Heart left ventricle (tissue), 13 donors: ENCODE results near the gene EID3.

Experiments
- POLR2A ChIP-seq, 2 donors: fragments of 450-650 bp; IDR thresholded peaks; one replicate each; pipeline ENCODE4 v1.6.1; 2017; ENCODE audit warnings: antibody characterized with exemption in 2 of 2, mild to moderate bottlenecking in 2 of 2, moderate library complexity in 2 of 2
- TF ChIP-seq, protein P1 (sequence below), 12 donors: fragments of 200-600 bp; sonication (generic) in 4 of 12; IDR thresholded peaks; one replicate each; pipeline versions ENCODE4 v1.5.0 to v1.8.0; 2018 to 2022; ENCODE audit warnings: antibody characterized with exemption in 12 of 12, mild to moderate bottlenecking in 5 of 12
- donor health status: ischemic (EF 13 %, LVEDD 7.1; RV severe dilation, severe dysfunction).
- donor health status: DM: no; HTN: yes; CAD: no.
- donor health status: DM: no; HTN: no; CAD: no.
- donor health status: ischemic (EF 25% LVEDD 6.9; RV normal size, moderate dysfunction).
- donor health status: ischemic (EF 25% LVEDD 5.7; RV mildly dilated, moderate dysfunction).
- donor health status: ischemic (EF 35%, LVEDD 5.7; RV mildly dilated, moderate dysfunction).
- donor health status: nonischemic (EF 11% LVEDD 7.7; RV severe dilation, severe dysfunction).
- donor health status: DM: yes; HTN: yes; CAD: no.
- donor health status: PGD.
- donor health status: ischemic (EF 29% LVEDD 5.4; RV normal size, mild dysfunction).
- donor health status: nonischemic (EF 23%, LVEDD 6.1; RV moderate dilation, normal function).

- TF ChIP-seq, protein P1, sequence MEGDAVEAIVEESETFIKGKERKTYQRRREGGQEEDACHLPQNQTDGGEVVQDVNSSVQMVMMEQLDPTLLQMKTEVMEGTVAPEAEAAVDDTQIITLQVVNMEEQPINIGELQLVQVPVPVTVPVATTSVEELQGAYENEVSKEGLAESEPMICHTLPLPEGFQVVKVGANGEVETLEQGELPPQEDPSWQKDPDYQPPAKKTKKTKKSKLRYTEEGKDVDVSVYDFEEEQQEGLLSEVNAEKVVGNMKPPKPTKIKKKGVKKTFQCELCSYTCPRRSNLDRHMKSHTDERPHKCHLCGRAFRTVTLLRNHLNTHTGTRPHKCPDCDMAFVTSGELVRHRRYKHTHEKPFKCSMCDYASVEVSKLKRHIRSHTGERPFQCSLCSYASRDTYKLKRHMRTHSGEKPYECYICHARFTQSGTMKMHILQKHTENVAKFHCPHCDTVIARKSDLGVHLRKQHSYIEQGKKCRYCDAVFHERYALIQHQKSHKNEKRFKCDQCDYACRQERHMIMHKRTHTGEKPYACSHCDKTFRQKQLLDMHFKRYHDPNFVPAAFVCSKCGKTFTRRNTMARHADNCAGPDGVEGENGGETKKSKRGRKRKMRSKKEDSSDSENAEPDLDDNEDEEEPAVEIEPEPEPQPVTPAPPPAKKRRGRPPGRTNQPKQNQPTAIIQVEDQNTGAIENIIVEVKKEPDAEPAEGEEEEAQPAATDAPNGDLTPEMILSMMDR (IDR thresholded peaks at IDR 0.05) = no peak
- no peak for TF ChIP-seq POLR2A (IDR thresholded peaks at IDR 0.05)
Measured at GRCh38 chr12:104334581-104334980, 31.0 kb downstream of the EID3 start.
